ENCODE results near the gene FAM32A. TPM values are rescaled to one million over a fixed set of nuclear protein-coding genes. Genes with fewer than 3 reads are reported as not detected.

Gene FAM32A
- total RNA-seq, 1 experiment from 2014 or later, result 44.6 TPM

DNA sequence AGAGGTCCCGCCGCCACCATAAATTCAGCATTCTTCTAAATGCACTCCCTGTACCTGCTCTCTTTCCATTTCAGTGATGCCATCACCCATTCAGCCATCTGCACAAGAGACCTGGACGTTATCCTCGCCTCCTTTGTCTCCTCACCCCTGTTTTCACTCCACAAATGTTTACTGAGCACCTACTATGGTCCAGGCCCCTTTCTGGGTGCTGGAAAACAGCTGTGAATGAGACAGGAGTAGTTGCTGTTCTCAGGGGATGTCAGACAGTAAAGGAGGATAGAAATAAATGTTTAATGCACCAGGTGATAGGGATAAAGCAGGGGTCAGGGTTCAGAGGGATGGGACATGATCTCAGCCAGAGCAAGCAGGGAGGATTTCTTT, 15.8 kb downstream of the FAM32A start:
- peaks cover 10% of the 10 kb centered on the region; the same call in 1 of the 2 replicates for H3K4me1 ChIP-seq (ENCODE audit: control insufficient read depth, insufficient read depth, low read length)
- POLR2A ChIA-PET, result no interaction called here
- no peaks in the 10 kb centered on the region for H3K9me3 ChIP-seq (ENCODE audit: control insufficient read depth, insufficient read depth, low read depth, low read length)
- in situ Hi-C loops (cut with HindIII; ENCODE audit: low pct_unique_long_range_greater_than_20kb, low sequenced_read_pairs), result no loop called here
- intact Hi-C loops (cut with micrococcal nuclease; ENCODE audit: unreplicated experiment), result no loop called here
- H3K27ac ChIP-seq (ENCODE audit: low read length), result no peak overlapping the region
- H3K4me3 ChIP-seq (ENCODE audit: low read depth in 2 of 2, low read length in 2 of 2), result no peak overlapping the region
- no peaks in the 10 kb centered on the region for H3K27me3 ChIP-seq (ENCODE audit: control insufficient read depth, insufficient read depth, low read length)
- no peak for DNase-seq (ENCODE audit: low read depth, low spot score)
- CTCF ChIA-PET, result no interaction called here
- no TSS peak for BruUV-seq (replicated peaks)
- TF ChIP-seq, protein P1, sequence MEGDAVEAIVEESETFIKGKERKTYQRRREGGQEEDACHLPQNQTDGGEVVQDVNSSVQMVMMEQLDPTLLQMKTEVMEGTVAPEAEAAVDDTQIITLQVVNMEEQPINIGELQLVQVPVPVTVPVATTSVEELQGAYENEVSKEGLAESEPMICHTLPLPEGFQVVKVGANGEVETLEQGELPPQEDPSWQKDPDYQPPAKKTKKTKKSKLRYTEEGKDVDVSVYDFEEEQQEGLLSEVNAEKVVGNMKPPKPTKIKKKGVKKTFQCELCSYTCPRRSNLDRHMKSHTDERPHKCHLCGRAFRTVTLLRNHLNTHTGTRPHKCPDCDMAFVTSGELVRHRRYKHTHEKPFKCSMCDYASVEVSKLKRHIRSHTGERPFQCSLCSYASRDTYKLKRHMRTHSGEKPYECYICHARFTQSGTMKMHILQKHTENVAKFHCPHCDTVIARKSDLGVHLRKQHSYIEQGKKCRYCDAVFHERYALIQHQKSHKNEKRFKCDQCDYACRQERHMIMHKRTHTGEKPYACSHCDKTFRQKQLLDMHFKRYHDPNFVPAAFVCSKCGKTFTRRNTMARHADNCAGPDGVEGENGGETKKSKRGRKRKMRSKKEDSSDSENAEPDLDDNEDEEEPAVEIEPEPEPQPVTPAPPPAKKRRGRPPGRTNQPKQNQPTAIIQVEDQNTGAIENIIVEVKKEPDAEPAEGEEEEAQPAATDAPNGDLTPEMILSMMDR (IDR thresholded peaks at IDR 0.05), result no peak
- TF ChIP-seq, protein P2, sequence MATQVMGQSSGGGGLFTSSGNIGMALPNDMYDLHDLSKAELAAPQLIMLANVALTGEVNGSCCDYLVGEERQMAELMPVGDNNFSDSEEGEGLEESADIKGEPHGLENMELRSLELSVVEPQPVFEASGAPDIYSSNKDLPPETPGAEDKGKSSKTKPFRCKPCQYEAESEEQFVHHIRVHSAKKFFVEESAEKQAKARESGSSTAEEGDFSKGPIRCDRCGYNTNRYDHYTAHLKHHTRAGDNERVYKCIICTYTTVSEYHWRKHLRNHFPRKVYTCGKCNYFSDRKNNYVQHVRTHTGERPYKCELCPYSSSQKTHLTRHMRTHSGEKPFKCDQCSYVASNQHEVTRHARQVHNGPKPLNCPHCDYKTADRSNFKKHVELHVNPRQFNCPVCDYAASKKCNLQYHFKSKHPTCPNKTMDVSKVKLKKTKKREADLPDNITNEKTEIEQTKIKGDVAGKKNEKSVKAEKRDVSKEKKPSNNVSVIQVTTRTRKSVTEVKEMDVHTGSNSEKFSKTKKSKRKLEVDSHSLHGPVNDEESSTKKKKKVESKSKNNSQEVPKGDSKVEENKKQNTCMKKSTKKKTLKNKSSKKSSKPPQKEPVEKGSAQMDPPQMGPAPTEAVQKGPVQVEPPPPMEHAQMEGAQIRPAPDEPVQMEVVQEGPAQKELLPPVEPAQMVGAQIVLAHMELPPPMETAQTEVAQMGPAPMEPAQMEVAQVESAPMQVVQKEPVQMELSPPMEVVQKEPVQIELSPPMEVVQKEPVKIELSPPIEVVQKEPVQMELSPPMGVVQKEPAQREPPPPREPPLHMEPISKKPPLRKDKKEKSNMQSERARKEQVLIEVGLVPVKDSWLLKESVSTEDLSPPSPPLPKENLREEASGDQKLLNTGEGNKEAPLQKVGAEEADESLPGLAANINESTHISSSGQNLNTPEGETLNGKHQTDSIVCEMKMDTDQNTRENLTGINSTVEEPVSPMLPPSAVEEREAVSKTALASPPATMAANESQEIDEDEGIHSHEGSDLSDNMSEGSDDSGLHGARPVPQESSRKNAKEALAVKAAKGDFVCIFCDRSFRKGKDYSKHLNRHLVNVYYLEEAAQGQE (IDR thresholded peaks at IDR 0.05; ENCODE audit: insufficient read depth in 1 of 2, low read depth in 2 of 2, low read length in 1 of 2), result no peak
- TF ChIP-seq TCF7L2 (IDR thresholded peaks at IDR 0.05; ENCODE audit: low read depth, low read length) (no peak), POLR2AphosphoS5 (IDR thresholded peaks at IDR 0.05; ENCODE audit: low read depth, low read length) (no peak), SIN3A (IDR thresholded peaks at IDR 0.05; ENCODE audit: borderline replicate concordance, insufficient read depth, low read depth, low read length) (no peak)
- H3K36me3 ChIP-seq (ENCODE audit: control insufficient read depth, insufficient read depth, low read length), result no peaks in the 10 kb centered on the region; the same call in 1 of the 2 replicates
- no peak for ATAC-seq

- H3K36me3 ChIP-seq (ENCODE audit: control insufficient read depth, insufficient read depth, low read length), result no peaks in the 10 kb centered on the region; the same call in 1 of the 2 replicates
- intact Hi-C loops (cut with micrococcal nuclease; ENCODE audit: unreplicated experiment), result no loop called here
- in situ Hi-C loops (cut with HindIII; ENCODE audit: low pct_unique_long_range_greater_than_20kb, low sequenced_read_pairs), result no loop called here
Measured at GRCh38 chr19:16202320-16203255, 17.4 kb downstream of the FAM32A start.

More at GRCh38 chr19:16202320-16203255, 17.4 kb downstream of the FAM32A start:
- H3K4me1 ChIP-seq (ENCODE audit: control insufficient read depth, insufficient read depth, low read length), result peaks cover 5% of the 10 kb centered on the region; the same call in 1 of the 2 replicates
- DNase-seq (ENCODE audit: low read depth, low spot score) (no peak), ATAC-seq (no peak)
- TF ChIP-seq TCF7L2 (IDR thresholded peaks at IDR 0.05; ENCODE audit: low read depth, low read length), result no peak
- TF ChIP-seq, protein P1 (IDR thresholded peaks at IDR 0.05), result no peak
- TF ChIP-seq POLR2AphosphoS5 (IDR thresholded peaks at IDR 0.05; ENCODE audit: low read depth, low read length), result no peak
- TF ChIP-seq, protein P2 (IDR thresholded peaks at IDR 0.05; ENCODE audit: insufficient read depth in 1 of 2, low read depth in 2 of 2, low read length in 1 of 2), result no peak
- TF ChIP-seq SIN3A (IDR thresholded peaks at IDR 0.05; ENCODE audit: borderline replicate concordance, insufficient read depth, low read depth, low read length), result no peak
- H3K27me3 ChIP-seq (ENCODE audit: control insufficient read depth, insufficient read depth, low read length), result no peaks in the 10 kb centered on the region
- H3K27ac ChIP-seq (ENCODE audit: low read length), result no peak overlapping the region
- ChIA-PET CTCF (no interaction called here), POLR2A (interaction anchor here (0.5 kb wide), 1 partner anchor 556 kb away, joined by 14 read pairs; no protein-coding TSS in a partner anchor)
- no TSS peak for BruUV-seq (replicated peaks)
- H3K9me3 ChIP-seq (ENCODE audit: control insufficient read depth, insufficient read depth, low read depth, low read length), result no peaks in the 10 kb centered on the region
- no peak overlapping the region for H3K4me3 ChIP-seq (ENCODE audit: low read depth in 2 of 2, low read length in 2 of 2)
